NCI-H2029 (cell line): ENCODE measurements around the gene DPP10.
"Not testable (repeated sequence)": the region's sequence is repeated elsewhere in the genome, so short reads cannot be mapped to it uniquely, and the experiment has no call there.

ENCODE experiments used
- DNase-seq: peaks from one replicate; lab custom pipeline; 2025; lab: John Stamatoyannopoulos, UW

DPP10 gene

GRCh38 chr2:114962532-114962931 is 520.1 kb downstream of the DPP10 start:
- no peak for DNase-seq

- peak; percentile 32 for DNase-seq
Observed at GRCh38 chr2:114968748-114969400, 526.4 kb downstream of the DPP10 start.

GRCh38 chr2:115004321-115004720 is 561.9 kb downstream of the DPP10 start:
- not testable (repeated sequence) for DNase-seq

GRCh38 chr2:115011721-115012120 is 569.3 kb downstream of the DPP10 start:
- no peak for DNase-seq

GRCh38 chr2:115022013-115022412 is 579.6 kb downstream of the DPP10 start:
- DNase-seq = not testable (repeated sequence)

GRCh38 chr2:115034801-115035200 is 592.4 kb downstream of the DPP10 start:
- DNase-seq = no peak

GRCh38 chr2:115036818-115037217 is 594.4 kb downstream of the DPP10 start:
- DNase-seq = no peak

- no peak for DNase-seq
Observed at GRCh38 chr2:115057473-115057872, 615.0 kb downstream of the DPP10 start.

GRCh38 chr2:115070002-115070401 is 627.6 kb downstream of the DPP10 start:
- DNase-seq = no peak

GRCh38 chr2:115071534-115071933 is 629.1 kb downstream of the DPP10 start:
- no peak for DNase-seq

GRCh38 chr2:115075800-115076199 is 633.4 kb downstream of the DPP10 start:
- DNase-seq = no peak

- no peak for DNase-seq
Observed at GRCh38 chr2:115077626-115078025, 635.2 kb downstream of the DPP10 start.

GRCh38 chr2:115083225-115083624 is 640.8 kb downstream of the DPP10 start:
- no peak for DNase-seq

GRCh38 chr2:115083711-115084110 is 641.3 kb downstream of the DPP10 start:
- no peak for DNase-seq

- no peak for DNase-seq
Observed at GRCh38 chr2:115084446-115084845, 642.0 kb downstream of the DPP10 start.

- DNase-seq = not testable (repeated sequence)
Observed at GRCh38 chr2:115086051-115086620, 643.7 kb downstream of the DPP10 start.

- no peak for DNase-seq
Observed at GRCh38 chr2:115094441-115094840, 652.0 kb downstream of the DPP10 start.

- DNase-seq = no peak
Observed at GRCh38 chr2:115105966-115106365, 663.5 kb downstream of the DPP10 start.

- DNase-seq = no peak
Observed at GRCh38 chr2:115115135-115115534, 672.7 kb downstream of the DPP10 start.

- no peak for DNase-seq
Observed at GRCh38 chr2:115118306-115118705, 675.9 kb downstream of the DPP10 start.

- no peak for DNase-seq
Observed at GRCh38 chr2:115119086-115119485, 676.6 kb downstream of the DPP10 start.

GRCh38 chr2:115122701-115123100 is 680.3 kb downstream of the DPP10 start:
- no peak for DNase-seq

GRCh38 chr2:115124817-115125216 is 682.4 kb downstream of the DPP10 start:
- DNase-seq = no peak

- no peak for DNase-seq
Observed at GRCh38 chr2:115129536-115129935, 687.1 kb downstream of the DPP10 start.
